ENCODE measurements around the gene KCNMA1.

Gene KCNMA1

DNA sequence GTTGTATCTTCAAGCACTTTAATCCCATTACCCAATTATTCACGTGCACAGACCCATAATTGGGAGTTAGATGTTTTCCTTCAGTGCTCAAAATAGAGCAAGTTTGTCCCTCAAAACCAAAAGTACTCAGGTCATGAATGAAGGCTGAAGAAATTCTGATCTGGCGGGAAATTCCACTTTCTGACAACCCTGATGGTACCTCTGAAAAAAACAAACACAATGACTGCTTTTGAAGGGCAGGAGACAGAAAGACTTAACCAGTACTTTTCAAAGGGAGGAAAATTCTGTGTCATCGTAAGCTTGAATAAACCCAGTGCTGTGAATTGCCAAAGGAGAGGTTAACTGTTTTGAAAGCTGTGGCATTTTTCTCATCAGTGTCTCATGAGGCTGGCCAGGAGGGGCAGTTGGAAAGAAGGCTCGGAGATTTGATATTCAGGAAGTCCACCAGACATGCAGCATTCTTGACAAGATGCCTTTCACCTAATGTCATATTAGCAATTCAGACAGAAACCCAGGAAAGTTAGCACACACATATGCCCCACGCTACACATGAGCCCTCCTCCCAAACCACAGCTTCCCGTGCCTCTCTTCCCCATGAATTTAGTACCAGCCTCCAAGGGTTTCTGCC, 347.0 kb downstream of the KCNMA1 start:
- TF ChIP-seq GATA3 (IDR thresholded peaks at IDR 0.05; ENCODE audit: low read depth, low read length) (no peak), GATA2 (IDR thresholded peaks at IDR 0.05; ENCODE audit: low read depth, low read length) (no peak)

DNA sequence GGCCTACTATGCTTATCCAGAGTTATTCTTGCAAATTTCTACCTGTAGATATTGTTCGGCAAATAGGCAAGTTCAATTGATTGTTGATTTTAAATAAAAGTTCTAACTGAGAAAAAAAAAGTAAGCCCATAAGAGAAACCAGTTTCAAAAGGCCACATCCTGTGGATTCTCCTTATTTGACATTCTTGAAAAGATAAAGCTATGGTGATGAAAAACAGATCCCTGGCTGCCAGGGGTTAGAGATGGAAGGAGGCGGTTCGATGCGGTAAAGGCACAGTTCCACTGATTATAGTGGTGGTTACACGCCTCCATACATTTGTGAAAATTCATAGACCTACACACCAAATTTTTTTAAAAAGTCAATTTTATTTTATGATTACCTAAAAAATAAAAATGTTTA, 347.8 kb downstream of the KCNMA1 start:
- TF ChIP-seq GATA2 (IDR thresholded peaks at IDR 0.05; ENCODE audit: low read depth, low read length) (peak; percentile 34; the same call in 1 of the 2 replicates), GATA3 (IDR thresholded peaks at IDR 0.05; ENCODE audit: low read depth, low read length) (no peak)

DNA sequence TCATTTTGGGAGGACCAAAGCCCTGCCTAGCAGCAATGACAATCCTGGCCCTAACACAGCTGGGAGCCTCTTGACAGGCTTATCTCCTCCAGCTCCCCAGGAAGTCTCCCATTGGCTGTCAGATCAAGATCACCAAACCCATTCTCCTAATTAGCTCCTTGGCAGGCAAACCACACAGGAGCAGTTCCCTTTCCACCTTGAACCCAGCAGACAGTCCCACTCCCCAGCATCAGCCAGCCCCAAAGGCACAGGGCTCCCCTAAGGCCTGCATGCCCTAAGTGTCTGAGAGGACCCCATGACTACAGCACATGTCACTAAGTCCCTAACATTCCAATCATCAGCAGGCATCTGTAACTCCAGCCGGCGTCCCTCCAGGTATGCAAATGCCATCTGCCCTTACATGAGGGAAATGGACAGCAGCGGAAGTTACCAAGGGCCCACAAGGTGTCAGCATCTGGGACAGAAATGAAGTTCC, 348.5 kb downstream of the KCNMA1 start:
- TF ChIP-seq GATA2 (IDR thresholded peaks at IDR 0.05; ENCODE audit: low read depth, low read length) (no peak), GATA3 (IDR thresholded peaks at IDR 0.05; ENCODE audit: low read depth, low read length) (no peak)

DNA sequence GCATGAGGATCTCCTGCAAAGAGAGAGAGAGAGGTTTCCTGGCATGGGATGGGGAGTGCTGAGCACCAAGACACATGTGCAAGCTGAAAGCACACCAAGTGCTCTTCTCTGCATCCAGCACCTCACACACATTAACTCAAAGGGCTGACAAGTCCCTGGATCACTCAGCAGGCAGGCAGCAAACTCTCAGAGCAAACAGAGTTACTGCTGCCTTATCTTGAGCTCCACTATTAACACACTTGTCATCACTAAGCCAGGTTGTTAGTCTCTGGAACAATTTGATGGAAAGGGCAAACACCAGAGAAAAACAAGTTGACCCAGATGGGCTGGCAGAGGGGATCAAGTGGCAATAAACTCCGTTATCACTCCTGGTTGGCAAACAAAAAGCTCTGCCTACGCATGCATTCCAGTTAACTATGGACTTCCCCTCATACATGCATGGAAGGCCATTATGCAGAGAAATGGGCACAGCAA, 349.9 kb downstream of the KCNMA1 start:
- no peak for TF ChIP-seq GATA3 (IDR thresholded peaks at IDR 0.05; ENCODE audit: low read depth, low read length)
- no peak for TF ChIP-seq GATA2 (IDR thresholded peaks at IDR 0.05; ENCODE audit: low read depth, low read length)

DNA sequence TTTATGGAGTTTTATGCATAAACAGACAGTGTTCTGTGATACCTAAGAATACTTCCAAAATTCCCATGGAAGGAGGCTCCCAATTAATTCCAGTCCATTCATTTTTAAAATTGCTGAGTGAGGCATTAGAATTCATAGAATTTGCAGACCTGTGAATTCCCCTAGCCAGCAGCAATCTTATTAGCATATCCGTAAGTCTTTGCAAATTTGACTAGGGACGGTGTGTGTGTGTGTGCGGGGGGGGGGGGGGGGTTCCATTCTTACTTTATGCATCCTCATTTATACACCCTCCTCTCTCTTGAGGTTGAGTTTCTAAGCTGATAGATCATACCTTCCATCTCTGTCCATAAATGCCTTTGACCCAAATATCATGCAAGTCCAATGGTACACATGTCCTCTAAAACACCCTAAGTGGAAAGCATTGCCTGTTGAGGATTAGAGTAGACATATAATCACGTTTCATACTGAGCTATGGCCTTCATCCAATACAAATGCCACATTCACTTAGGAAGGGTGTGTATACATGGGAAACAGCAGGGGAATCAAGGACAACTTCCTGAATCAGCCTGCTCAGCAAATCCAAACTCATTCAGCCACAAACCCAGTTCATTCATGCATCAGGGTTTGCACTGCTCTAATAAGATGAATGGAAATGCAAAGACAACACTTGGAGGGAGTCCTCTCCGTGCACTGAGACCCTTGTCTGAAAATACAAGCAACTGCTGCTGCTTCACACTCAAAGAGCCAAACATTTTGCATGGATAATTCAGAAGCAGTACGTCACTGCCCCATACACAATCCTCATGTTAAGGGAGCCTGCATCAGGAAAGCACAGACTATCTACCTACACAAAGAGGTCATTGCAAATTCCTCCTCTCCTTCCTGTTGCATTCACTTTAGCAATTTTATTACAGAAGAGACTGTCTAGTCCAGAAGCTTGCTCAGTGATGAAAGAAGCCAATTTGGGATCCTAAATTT, 350.8 kb downstream of the KCNMA1 start:
- TF ChIP-seq GATA2 (IDR thresholded peaks at IDR 0.05; ENCODE audit: low read depth, low read length), result no peak
- no peak for TF ChIP-seq GATA3 (IDR thresholded peaks at IDR 0.05; ENCODE audit: low read depth, low read length)

DNA sequence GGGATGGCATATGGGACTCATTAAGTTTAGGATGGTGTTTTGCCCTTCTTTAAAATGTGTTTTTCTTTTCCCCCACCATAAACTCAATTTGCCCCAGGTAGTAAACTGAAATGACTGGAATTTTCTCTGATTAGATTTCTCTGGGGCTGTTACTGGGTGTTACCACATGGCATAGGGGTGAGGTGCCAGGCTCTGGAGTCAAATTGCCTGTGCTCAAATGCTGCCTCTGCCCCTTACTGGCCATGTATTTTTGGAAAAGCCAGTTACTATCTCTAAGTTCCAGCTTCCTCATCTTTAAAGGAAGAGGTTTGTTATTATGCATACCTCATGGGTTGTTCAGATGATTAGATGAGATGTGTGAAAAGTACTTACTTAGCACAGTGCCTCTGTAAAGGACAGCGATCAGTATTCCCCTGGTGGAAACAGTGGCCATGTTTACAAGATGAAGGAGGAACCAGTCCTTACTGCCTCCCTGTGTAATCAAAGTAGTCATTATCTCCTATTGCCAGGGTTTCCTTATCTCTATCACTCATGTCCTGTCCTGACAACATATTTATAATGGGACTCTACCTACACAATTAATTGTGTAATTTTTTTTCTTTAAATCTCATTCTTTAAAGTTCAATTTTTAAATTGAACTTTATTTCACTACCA, 352.0 kb downstream of the KCNMA1 start:
- TF ChIP-seq GATA2 (IDR thresholded peaks at IDR 0.05; ENCODE audit: low read depth, low read length), result no peak
- no peak for TF ChIP-seq GATA3 (IDR thresholded peaks at IDR 0.05; ENCODE audit: low read depth, low read length)

DNA sequence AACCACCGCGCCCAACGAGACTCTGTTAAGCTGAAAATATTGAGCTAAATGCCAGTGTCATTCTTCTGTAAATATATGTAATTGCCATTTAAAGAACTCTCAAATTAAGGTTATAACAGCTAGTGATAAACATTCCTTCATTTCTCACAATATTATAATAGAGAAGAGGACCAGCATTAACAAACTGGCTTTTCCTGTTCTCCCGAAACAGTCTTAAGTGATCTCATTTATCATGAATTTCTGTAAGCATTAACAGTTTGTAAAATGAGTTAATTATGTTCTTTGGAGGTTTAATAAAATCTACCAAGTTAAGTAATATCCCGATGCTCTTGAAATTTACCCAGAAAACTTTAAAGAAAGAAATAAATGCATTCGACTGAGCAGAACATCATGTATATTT, 352.8 kb downstream of the KCNMA1 start:
- TF ChIP-seq GATA3 (IDR thresholded peaks at IDR 0.05; ENCODE audit: low read depth, low read length), result no peak
- TF ChIP-seq GATA2 (IDR thresholded peaks at IDR 0.05; ENCODE audit: low read depth, low read length), result no peak

DNA sequence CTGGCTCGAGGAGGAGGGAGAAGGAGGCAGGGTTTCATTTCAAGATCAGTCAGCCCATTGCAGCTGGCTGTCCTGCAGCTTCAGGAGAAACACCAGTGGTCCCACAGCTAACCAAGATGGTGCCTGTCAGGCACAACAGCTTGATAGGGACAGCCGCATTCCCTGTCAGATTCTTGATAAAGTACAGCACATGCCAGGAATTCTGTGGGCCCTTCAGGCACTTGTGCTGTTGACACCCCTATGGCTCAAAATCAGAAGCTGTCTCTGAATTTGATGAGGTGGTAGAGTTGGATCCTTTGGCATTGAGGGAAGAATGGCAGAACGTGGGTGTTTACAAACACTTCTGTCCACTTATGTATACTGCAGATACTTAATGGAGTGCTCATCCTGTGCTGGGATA, 354.3 kb downstream of the KCNMA1 start:
- TF ChIP-seq GATA3 (IDR thresholded peaks at IDR 0.05; ENCODE audit: low read depth, low read length) (no peak), GATA2 (IDR thresholded peaks at IDR 0.05; ENCODE audit: low read depth, low read length) (no peak)

DNA sequence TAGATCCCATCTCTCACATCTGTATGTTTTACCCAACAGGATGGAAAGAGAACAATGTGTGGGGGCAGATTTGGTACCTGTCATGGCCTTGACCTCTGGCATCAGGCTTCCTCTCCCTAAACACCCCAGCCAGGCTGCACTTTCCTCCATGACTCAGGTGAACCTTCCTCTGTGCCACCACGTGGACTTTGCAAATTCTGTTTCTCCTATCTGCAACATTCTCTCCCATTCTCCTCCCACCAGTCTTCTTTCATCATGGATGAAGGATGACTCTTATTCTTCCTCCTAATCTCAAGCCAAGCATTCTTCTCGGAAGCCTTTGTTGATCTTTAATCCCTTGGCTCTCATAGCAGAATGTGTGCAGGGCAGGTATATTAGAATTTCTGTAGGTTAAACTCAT, 355.4 kb downstream of the KCNMA1 start:
- TF ChIP-seq GATA3 (IDR thresholded peaks at IDR 0.05; ENCODE audit: low read depth, low read length) (no peak), GATA2 (IDR thresholded peaks at IDR 0.05; ENCODE audit: low read depth, low read length) (no peak)

DNA sequence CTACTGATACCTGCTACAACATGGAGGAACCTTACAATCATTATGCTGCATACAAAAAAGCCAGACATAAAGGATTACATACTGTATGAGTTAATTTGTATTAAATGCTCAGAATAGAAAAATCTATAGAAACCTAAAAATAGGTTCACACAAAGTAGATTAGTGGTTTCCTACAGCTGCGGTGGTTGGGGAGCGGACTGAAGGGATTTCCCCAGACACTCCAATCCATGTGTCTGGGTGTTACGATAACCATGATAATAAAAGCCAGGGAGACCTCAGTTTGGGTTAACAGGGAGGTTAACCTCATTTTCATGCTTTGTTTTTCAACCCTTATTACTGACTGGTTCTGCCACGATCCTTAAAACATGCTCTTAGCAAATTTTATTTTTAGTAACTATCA, 355.9 kb downstream of the KCNMA1 start:
- TF ChIP-seq GATA3 (IDR thresholded peaks at IDR 0.05; ENCODE audit: low read depth, low read length), result no peak
- TF ChIP-seq GATA2 (IDR thresholded peaks at IDR 0.05; ENCODE audit: low read depth, low read length), result no peak

DNA sequence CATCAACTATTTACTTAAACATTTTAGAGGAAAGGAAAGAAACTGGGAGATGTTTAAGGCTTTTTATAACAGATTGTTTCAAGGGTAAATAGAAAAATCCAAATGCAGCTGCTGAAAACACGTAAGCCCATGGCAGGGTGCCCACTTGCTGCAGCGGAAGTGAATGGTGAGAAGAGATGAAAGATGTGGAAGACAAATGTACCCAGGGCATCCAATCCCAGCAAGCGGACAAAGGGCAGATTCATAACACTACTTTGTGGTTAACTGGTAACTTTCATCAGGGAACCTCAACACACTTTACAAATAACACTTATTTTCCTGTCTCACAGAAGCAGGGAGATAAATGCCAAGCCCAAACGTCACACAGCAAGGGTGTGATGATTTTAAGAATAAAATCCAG, 358.4 kb downstream of the KCNMA1 start:
- TF ChIP-seq GATA3 (IDR thresholded peaks at IDR 0.05; ENCODE audit: low read depth, low read length) (no peak), GATA2 (IDR thresholded peaks at IDR 0.05; ENCODE audit: low read depth, low read length) (no peak)

DNA sequence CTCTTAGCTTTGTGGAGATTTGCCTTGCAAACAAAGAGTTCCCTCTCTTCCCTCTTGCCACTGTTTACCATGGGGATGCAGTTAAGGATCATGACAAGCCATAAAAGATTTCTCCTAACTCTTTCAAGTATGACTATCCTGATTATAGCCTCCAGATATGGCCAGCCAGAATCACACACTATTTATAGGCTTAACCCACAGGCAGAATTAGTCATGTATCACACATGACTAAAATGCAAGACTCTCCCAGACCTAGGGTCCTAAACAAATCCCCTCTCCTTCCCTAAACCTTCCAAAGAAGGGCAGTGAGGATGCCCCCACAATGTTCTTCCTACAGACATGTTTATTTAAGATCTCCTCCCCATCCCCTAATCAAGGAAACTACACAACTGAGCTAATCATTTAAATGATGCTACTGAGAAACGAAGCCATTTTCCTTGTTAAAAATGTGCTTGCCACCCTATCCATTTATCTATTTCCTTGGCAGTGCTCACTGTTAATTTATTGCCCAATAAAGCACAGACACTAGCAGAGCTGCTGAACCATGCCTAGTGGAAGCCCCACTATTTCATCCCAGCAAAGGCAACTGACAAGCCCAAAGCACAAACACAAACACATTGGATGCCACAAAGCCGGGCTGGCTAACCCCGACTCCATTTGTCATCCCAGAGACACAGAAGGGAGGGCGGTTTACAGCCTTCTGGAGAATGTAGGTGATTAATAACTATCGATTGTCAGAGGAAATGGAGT, 363.4 kb downstream of the KCNMA1 start:
- no peak for TF ChIP-seq GATA3 (IDR thresholded peaks at IDR 0.05; ENCODE audit: low read depth, low read length)
- TF ChIP-seq GATA2 (IDR thresholded peaks at IDR 0.05; ENCODE audit: low read depth, low read length), result no peak

DNA sequence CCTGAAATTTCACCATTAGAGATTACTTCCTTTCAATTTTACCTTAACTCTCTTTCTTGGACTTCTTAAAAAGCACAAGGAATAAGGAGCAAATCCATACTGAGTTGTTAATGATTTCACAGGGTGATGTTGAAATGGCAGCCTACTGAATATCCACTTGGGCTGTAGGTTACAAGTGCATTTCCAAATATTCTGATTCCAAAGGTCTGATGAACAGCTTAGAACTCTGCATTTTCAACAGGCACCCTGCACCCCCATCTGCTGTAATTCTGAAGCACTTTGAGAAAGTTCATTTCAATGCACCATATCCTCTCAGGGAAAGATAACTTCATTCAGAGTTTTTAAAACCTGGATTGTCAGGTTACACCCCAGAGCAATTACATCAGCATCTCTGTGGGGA, 368.4 kb downstream of the KCNMA1 start:
- TF ChIP-seq GATA3 (IDR thresholded peaks at IDR 0.05; ENCODE audit: low read depth, low read length) (no peak), GATA2 (IDR thresholded peaks at IDR 0.05; ENCODE audit: low read depth, low read length) (no peak)

All from SH-SY5Y (cell line).